Amniotic stem cell (primary cell): ENCODE measurements around the gene LMAN2L.
A peak's percentile ranks its signal among the peaks of the same experiment; 100 is the strongest.

ENCODE experiments used
- DNase-seq: peaks from one replicate; lab custom pipeline; 2025; lab: John Stamatoyannopoulos, UW

The LMAN2L gene

DNA sequence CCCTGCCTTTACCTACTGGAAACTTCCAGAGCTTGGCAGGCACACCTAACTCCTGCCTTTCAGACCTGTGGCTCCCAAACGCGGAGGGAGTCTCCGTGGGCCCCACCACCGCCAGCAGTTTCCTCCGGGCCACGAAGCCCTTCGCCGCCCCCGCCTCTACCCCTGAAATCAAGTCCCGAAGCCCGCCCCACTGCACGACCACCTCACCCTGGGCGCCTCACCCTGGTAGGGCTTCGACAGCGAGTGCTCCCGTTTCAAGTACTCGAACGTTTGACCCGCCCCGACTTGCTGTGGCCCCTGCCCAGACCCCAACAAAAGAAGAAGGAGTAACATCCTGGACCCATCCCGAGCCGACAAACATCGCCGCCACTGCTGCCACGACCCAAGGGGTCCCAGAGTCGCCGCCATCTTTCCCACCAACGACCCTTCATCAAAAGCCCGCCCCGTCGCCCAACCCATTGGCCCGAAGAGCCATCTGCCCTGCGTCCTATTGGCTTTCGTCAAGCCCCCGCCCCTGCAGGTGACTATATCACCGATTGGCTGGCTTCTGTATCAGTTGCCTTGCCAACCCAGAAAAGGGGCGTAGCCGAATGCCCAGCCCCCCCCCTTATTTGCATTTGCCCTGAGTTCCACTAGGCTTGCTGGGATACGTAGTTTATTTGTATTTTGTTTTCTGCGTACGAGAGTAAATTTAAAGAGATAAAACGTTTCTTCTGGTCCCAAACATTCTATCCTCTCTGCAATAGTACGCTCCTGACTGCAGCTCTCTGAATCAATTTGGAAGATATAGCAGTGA lies at the start of gene LMAN2L:
LMAN2L (minus strand) TSS at position 432 of the 796 bp plus-strand sequence; CDS start at position 408, 24 bp downstream.
- peak; percentile 93 for DNase-seq

DNA sequence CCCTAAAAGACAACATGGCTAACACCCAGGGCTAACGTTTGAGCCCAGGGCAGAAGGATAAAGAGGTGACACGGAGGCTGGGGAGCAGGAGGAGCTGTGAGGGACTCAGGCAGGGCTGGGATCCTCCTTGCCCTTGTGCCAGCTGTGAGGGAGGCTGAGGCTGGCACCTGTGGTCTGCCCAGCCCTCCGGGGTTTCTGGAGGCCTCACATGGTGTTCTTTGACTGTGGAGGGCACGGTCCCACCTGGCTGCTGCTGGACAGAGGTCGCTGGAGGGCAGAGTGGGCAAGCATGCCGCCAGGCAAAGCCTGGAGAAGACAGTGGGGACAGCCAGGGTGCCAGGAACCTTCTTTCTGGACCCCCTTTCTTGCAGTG lies 49.4 kb upstream of the LMAN2L start:
- DNase-seq: no peak

DNA sequence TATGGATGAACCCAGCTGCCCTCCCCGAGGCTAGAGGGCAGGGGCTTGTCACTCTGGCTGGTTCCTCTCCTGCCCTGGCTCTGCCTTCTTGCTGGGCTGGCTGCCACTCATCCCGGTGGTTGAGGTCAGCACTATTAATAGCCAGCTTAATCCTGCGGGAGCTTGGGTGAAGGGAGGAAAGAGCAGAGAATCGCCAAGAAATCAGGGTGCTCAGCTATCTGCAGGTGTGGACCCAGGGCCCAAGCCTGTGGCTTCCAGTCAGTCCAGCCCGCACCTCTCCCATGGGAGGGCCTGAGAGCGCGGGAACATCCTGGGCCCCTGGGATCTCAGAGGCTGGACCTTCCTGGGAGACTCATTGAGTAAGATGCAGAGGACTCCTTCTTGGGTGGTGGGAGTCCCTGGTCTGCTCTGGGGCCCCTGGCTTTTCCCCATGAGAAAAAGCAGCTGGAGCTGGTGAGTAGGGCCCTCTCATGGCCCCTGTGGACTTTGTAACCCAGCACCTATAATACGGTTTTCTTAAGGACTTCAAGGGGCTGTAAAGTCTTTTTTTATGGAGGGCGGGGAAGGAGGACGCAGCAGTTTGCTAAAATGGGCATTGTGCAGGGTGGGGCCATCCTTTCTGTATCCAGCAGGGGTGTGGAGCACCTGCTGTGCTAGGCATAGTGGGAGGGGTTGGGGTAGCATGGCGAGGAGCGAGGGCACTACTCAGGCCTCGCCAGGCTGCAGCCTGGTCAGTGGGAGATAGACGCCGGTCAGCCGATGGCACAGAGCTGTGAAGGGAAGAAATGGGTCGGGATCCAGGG lies 48.8 kb upstream of the LMAN2L start:
- DNase-seq: no peak

- no peak for DNase-seq
These were observed 47.5 kb upstream of the LMAN2L start for GRCh38 chr2:96787411-96787810.

DNA sequence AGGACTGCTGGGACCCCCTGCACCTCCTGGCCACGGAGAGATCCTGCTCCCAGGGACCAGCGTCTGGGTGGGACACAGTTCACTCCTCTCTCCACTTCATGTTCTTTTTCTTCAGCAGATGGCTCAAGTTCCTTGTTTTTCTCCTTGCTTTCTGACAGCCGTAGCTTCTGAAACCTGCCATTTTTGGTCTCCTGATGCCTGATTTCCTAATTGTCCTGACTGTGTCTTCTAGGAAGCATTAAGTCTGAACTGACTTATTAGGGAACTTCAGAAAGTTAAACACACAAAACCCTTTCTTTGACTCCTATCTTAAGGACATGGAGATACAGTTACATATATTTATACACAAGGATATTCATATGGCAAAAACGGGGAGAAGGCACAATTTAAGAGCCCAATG lies 43.5 kb upstream of the LMAN2L start:
- DNase-seq: no peak

DNA sequence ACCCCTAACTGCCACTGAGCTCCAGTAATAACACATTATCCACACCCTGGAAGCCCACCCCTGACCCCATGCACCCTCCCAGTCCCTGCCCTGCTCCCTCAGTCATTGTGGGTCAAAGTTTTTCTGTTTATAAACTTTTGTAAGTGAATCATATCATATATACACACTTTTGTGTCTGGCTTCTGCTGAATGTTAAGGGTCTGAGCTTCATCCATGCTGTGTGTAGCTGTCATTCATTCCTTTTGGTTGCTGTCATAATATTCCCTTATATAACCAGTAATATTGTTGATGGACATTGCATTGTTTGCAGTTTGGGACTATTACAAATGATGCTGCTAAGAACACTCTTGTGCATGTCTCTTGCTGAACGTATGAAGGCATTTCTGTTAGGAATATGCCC lies 35.3 kb upstream of the LMAN2L start:
- no peak for DNase-seq

DNA sequence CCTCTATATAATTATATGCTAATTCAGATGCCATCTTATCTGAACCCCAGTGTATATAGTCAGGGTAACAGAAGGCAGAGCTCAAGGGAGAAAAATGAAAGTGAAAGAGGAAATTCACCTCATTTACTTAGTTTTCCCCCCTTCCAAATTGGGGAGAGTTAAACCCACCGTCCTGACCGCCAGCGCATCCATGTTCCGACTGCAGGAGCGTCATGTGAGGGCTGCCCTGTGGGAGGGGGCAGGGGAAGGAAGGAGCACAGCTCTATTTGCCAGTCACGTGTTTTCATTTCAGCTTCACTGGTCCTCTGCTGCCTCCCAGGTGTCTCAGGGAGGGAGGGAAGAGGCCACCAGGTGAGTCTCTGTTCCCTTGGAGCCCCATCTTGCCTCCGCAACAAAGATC lies 34.1 kb upstream of the LMAN2L start:
- DNase-seq: no peak

DNA sequence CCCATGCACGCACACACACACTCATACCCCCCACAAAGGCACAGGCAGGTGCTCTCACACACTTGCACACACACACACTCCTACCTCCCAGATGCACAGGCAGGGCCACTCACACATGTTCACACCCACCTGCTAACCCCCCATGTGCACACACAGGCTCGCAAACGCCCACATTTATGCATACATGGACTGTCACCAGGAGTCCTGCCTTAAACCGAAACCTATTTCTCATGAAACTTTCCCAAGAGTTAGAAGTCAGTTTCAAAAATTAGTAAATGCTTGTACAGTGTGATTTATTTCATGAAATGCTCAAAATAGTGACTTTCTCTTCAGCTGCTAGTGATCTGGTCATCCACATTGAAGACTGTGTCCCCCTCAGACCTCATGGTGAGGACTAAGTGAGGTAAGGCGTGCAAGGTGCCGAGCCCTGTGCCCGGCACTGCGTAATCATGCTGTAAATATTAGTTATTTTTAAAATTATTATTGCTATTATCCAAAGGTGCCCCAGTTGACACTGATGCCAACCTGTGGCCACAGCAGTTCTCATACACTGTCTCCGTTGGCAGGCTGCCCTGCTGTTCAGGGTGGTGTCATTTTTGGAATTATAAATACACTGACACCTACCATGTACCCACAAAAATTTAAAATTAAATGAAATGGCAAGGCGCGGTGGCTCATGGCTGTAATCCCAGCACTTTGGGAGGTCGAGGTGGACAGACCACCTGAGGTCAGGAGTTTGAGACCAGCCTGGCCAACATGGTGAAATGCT lies 33.2 kb upstream of the LMAN2L start:
- no peak for DNase-seq

- no peak for DNase-seq
These were observed 32.1 kb upstream of the LMAN2L start for GRCh38 chr2:96771796-96772618.

DNA sequence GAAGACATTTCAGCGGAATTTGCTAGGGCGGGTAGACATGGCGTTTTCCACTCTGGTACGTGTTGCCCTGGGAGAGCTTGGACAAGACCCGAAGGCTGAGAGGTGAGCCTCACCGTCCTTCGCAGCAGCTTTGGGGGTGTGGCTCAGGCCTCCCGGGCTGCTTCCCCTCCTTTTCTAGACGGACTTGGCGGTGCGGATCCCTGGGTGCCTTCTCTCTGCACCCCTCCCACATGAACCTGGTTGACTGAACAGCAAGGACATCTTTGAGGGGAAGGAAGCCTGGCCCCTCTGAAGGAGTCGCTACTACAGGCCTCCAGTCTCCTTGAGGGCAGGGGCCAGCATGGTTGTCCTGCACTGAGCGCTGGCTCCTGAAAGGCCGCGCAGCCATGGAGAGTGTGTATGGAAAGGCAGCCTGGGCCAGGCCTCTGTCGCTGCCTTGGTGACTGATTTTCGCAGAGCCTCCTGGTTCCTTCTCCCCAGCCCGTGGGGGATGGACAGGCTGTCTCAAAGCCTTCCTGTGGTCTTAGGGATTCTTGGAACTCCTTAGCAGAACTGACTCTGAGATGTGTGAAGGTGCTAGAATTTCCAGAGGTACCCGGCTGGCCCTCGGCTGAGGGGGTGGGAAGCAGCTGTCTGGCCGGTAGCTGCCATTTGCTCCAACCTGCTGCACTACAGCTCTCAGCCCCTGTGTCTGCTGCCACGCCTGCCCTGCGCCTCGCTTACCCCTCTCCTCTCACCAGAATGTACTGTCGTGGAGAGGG lies 30.8 kb upstream of the LMAN2L start:
- DNase-seq: no peak

DNA sequence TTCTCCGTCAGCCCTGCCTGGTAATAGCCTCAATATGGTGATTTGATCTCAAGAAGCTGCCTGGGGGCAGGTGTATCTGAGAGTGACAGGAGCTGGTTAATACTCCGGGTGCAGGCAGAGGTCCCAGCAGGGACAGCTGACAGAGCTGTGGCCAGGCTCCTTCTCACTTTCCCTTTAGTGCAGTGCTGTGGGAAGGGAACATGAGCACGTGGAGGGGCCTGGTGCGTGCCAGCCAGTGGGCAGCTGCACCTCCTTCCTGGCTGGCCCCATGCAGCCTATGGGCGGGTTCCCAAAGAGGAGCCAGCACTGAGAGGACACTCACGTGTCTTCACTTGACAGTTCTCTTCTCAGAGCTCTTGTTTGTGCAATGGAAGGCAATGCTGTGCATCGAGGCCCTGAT lies 29.9 kb upstream of the LMAN2L start:
- no peak for DNase-seq

DNA sequence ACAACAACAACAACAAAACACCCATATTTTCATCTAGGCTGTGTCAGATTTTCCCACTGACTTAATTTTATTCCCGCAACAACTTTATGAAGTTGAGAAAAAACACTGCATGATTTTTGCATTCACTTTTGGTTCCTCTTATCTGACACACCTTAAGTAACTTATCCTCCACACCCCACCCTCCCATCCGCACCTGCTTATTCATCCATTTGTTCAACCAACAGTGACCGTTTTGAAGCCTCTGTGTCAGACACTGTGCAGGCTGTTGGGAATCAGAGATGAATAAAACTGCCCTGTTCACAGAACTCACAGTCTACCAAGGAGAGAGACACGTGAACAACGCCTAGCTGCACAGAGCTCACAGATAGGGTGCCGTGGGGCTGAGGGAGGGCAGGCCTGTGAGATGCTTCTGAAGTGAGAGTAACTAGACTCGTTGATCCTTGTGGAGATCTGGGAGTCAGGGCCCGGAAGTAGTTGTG lies 28.3 kb upstream of the LMAN2L start:
- DNase-seq: no peak

DNA sequence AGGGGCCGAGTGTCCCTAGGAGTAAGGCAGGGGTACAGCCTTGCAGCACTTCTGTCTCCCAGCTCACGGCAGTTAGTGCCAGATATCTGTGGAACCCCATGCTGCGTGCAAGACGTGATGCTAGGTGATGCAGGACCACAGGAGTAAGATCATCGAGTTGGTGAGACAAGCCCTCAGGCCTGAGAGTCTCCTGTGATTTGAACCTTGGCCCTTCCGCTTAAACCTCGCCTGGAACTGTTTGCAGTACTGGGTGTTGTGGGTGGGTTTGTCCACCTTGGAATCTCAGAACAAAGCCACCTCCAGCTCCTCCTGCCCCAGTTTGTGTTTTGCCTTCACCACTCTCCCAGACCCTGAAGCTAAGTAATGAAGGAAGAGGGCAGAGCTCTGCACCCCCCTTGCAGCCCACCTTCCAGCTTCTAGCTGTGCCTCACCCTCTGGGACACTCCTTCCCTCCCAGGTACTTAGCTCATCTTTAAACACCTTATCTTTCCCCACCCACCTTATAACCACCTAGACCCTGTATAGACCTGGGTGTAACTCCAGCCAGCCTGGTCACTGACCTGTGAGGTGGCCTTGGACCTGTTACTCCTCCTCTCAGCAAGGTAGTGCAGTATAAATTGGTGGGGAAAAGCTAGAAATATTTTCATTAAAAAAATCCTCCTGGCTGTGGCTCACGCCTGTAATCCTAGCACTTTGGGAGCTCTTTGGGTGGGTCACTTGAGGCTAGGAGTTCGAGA lies 27.4 kb upstream of the LMAN2L start:
- DNase-seq: no peak

DNA sequence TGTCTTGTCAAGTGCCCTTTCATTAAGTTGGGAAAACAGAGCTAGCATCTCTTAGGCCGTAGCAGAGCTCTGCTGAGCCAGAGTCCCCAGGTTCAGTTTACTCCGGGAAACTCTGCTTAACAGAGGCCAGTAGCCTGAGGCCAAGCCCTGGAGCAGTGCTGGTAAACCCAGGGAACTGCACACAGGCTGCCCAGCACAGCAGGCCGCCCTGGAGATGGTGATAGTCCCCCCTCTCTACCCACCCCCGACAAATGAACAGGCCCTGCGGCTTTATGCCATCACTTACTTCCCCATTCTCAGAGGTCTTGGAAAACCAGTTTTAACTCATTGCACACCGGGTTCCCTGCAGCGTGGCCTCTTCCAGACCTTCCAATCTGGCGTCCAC lies 24.4 kb upstream of the LMAN2L start:
- no peak for DNase-seq

DNA sequence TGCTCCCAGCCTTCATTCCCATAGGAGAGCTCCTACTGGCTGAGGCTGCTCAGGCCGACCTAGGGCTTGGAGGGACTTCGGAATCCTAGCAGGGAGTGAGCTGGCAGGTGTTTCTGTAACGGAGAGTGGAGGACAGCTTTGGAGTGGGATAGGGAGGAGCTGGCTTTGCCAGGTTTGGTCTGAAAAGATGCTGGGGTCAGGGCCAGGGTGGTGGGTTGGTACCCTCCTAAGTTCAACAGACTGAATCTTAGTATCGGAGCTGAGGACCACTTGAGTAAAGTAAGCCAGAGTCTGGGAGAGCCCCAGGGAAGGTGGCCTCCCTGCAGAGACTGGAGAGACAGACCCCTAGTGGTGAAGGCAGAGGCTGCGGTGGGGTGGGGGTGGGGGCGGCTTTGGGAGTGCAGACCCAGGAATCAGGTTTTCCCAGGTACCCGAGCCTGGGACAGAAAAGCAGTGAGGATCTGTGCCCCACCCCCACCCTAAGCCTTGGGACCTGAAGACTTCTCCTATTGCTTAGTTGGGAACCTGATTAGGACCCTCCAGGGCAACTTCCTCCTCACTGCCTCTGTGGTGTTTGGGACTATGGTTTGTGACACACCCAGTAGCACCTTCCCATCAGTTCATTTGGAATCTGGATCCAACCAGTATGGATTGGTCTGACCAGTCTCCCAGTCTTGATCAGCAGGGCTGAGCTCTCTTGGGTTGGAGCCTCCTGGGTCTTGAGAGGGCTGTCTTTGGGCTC lies 23.8 kb upstream of the LMAN2L start:
- DNase-seq: no peak

DNA sequence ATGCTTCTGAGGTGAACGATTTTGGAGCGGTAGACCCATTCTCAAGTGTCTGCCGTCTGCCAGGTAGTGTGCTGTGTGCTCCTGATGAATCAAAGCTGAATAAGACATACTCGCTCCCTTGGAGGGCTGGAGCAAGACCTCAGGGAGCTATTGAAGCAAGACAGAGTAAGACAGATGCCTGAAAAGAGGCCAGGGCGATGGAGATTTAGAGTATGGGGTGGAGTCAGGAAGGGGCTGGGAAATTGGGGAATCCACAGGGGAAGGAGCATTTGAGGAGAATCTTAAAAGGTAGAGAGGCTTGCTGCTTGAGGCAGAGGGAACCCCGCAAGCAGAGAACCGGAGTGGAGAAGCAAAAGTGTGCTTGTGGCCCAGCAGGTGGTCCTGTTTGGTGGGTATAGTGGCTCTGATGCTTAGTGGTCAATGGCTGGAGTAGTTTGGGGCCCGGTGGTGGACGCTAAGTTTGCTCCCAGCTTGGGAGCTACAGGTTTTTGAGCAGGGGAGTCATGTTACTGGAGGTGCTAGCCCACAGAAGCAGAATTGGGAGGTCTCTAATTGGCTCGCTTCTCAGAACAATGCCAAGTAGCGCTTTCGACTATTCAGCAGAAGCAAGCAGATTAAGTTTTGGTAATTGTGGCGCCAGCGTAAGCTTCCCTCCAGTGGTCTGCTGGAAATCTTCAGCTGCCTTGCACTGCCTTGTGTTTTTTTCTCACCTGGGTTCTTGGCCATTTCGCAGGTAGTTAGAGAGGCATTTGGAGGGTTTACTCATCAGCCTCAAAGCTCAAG lies 22.9 kb upstream of the LMAN2L start:
- DNase-seq: no peak

GRCh38 chr2:96760986-96761832 lies 21.3 kb upstream of the LMAN2L start:
- no peak for DNase-seq
